GM21360 (cell line): ENCODE measurements around the gene PYGM.
A peak's percentile ranks its signal among the peaks of the same experiment; 100 is the strongest.

ENCODE experiments used
- ATAC-seq: cut with Tn5 transposase; IDR thresholded peaks from one replicate; pipeline ENCODE4 v1.9.1; 2021; ENCODE audit warnings: mild to moderate bottlenecking, moderate library complexity; ENCODE audit not compliant: unreplicated experiment

The PYGM gene

GRCh38 chr11:64739871-64740270, 19.9 kb downstream of the PYGM start:
- ATAC-seq: no peak

- ATAC-seq: no peak
These were observed 23.1 kb downstream of the PYGM start for GRCh38 chr11:64736654-64737053.

- ATAC-seq: no peak
These were observed 24.0 kb downstream of the PYGM start for GRCh38 chr11:64735725-64736259.

- no peak for ATAC-seq
These were observed 24.7 kb downstream of the PYGM start for GRCh38 chr11:64734811-64735724.

- ATAC-seq: no peak
These were observed 28.2 kb downstream of the PYGM start for GRCh38 chr11:64731601-64732000.

- no peak for ATAC-seq
These were observed 29.9 kb downstream of the PYGM start for GRCh38 chr11:64729851-64730382.

GRCh38 chr11:64728757-64729365, 30.9 kb downstream of the PYGM start:
- no peak for ATAC-seq

GRCh38 chr11:64726867-64727530, 32.8 kb downstream of the PYGM start:
- ATAC-seq: no peak

GRCh38 chr11:64726211-64726641, 33.5 kb downstream of the PYGM start:
- no peak for ATAC-seq

- no peak for ATAC-seq
These were observed 34.8 kb downstream of the PYGM start for GRCh38 chr11:64724863-64725532.

- no peak for ATAC-seq
These were observed 35.6 kb downstream of the PYGM start for GRCh38 chr11:64723907-64724862.

GRCh38 chr11:64723117-64723906, 36.5 kb downstream of the PYGM start, which contains the start of gene NRXN2:
TSS of gene NRXN2 (minus strand) at chr11:64723197. CDS start at chr11:64713699, 9,498 bp downstream.
- peak; percentile 68 for ATAC-seq

GRCh38 chr11:64722141-64723065, 37.4 kb downstream of the PYGM start:
- no peak for ATAC-seq

- ATAC-seq: no peak
These were observed 38.4 kb downstream of the PYGM start for GRCh38 chr11:64721359-64721699.

- no peak for ATAC-seq
These were observed 39.0 kb downstream of the PYGM start for GRCh38 chr11:64720640-64721358.

- ATAC-seq: no peak
These were observed 39.6 kb downstream of the PYGM start for GRCh38 chr11:64720167-64720566.

GRCh38 chr11:64719406-64719805, 40.4 kb downstream of the PYGM start:
- no peak for ATAC-seq
